Right lobe of liver (tissue), 6 donors: ENCODE measurements around the gene SETBP1. TPM values are rescaled to one million over a fixed set of nuclear protein-coding genes. Genes with fewer than 3 reads are reported as not detected.

Experiments used
- ATAC-seq, 4 donors: fragments of 200-7000 bp; cut with Tn5 transposase; one replicate each; pipeline ENCODE4 v1.9.1; 2020; ENCODE audit warnings: mild to moderate bottlenecking in 4 of 4, moderate library complexity in 4 of 4
- DNase-seq, 3 donors: peaks; one replicate each; pipeline ENCODE4 v3.0.0-alpha.2; 2020
- H3K27ac ChIP-seq, 3 donors: fragments of 200-600 bp; one replicate each; pipeline ENCODE4 v1.8.0; 2022
- H3K27me3 ChIP-seq, 2 donors: fragments of 200-600 bp; one replicate each; pipeline ENCODE4 v1.8.0; 2022
- H3K36me3 ChIP-seq, 4 donors: fragments of 200-600 bp; sonication (generic) in 1 of 4; one replicate each; pipeline versions ENCODE4 v1.5.1 to v1.8.0; 2017 to 2022; ENCODE audit warnings: control low read depth in 1 of 4
- H3K4me1 ChIP-seq, 4 donors: fragments of 200-600 bp; sonication (generic) in 1 of 4; one replicate each; pipeline versions ENCODE4 v1.5.1 to v1.8.0; 2017 to 2022; ENCODE audit warnings: control low read depth in 1 of 4
- H3K4me3 ChIP-seq, 3 donors: fragments of 200-600 bp; one replicate each; pipeline ENCODE4 v1.8.0; 2022
- H3K9me3 ChIP-seq, 4 donors: fragments of 200-600 bp; sonication (generic) in 1 of 4; one replicate each; pipeline versions ENCODE4 v1.5.1 to v1.8.0; 2017 to 2022; ENCODE audit warnings: control low read depth in 1 of 4
- CTCF ChIP-seq, 4 donors: fragments of 200-600 bp in 3 of 4; fragments of 450-650 bp in 1 of 4; IDR thresholded peaks; one replicate each; pipeline versions ENCODE4 v1.5.1 to v1.8.0; 2016 to 2022; ENCODE audit warnings: antibody characterized with exemption in 4 of 4, mild to moderate bottlenecking in 2 of 4
- POLR2A ChIP-seq: fragments of 450-650 bp; IDR thresholded peaks from one replicate; pipeline ENCODE4 v1.6.1; 2017; ENCODE audit warnings: antibody characterized with exemption, mild to moderate bottlenecking
- WGBS: methylation state at CpG from one replicate; pipeline ENCODE4 v1.1.6; 2018; ENCODE audit warnings: low coverage, low lambda C conversion rate; ENCODE audit not compliant: insufficient coverage; ENCODE audit errors: missing lambda C conversion rate; 5-methylcytosine and 5-hydroxymethylcytosine counted together
- intact Hi-C, 2 donors: fragments of 100-400 bp; cut with DNase I; formaldehyde crosslinking; loops; one replicate each; pipeline versions ENCODE4 v1.11.2 to v1.14.1; 2022
- total RNA-seq, 6 experiments: library from RNA; depleted of rRNA in 2 of 6; stranded (reverse); fragments of >200 nt in 2 of 6; fragmentation: NEBNext Ultra II Directional in 3 of 6; extraction: Animal tissue kit (Norgen Biotek cat#: 25700) in 3 of 6; gene quantifications; one replicate each; pipeline versions ENCODE4 v1.1.0 to v1.2.4, GENCODE V29; 2016 to 2023
- donor health status: DM: no; HTN: yes; CAD: no.
- donor health status: DM: no; HTN: no; CAD: no.
- donor health status: DM: no; HTN: no; CAD: no.
- donor health status: DM: no; HTN: yes; CAD: no.
- donor health status: DM: no; HTN: yes; CAD: no.

Gene SETBP1
- total RNA-seq, 6 experiments from 2014 or later: 14.3 to 29.1 (median 16.6) TPM

- ATAC-seq (peak; percentile 84 to 96 (median 90)), DNase-seq (no peak)
- Histone ChIP-seq H3K4me3 (no peak overlapping the region), H3K27ac (no peak overlapping the region), H3K27me3 (no peaks in the 10 kb centered on the region), H3K4me1 (peaks cover 0 to 6% (median 0%) of the 10 kb centered on the region in 4 donors), H3K9me3 (no peaks in the 10 kb centered on the region), H3K36me3 (no peaks in the 10 kb centered on the region)
- TF ChIP-seq CTCF (IDR thresholded peaks at IDR 0.05) (no peak), POLR2A (no peak)
- intact Hi-C loops: no loop called here
- WGBS: 75% methylated on average over 1 of the region's 1 CpG
Observed at GRCh38 chr18:44876024-44876423, 195.3 kb downstream of the SETBP1 start.

GRCh38 chr18:44876755-44877154 lies 196.1 kb downstream of the SETBP1 start:
- H3K36me3 ChIP-seq: no peaks in the 10 kb centered on the region
- DNase-seq (no peak), ATAC-seq (no peak)
- no peaks in the 10 kb centered on the region for H3K27me3 ChIP-seq
- WGBS: 82% methylated on average over 2 of the region's 3 CpGs
- no peak overlapping the region for H3K4me3 ChIP-seq
- H3K27ac ChIP-seq: no peak overlapping the region
- no peaks in the 10 kb centered on the region for H3K9me3 ChIP-seq
- H3K4me1 ChIP-seq: peaks cover 0 to 6% (median 0%) of the 10 kb centered on the region in 4 donors
- intact Hi-C loops: no loop called here
- TF ChIP-seq POLR2A: no peak
- no peak for TF ChIP-seq CTCF (IDR thresholded peaks at IDR 0.05)

- Histone ChIP-seq H3K9me3 (no peaks in the 10 kb centered on the region), H3K27ac (no peak overlapping the region), H3K27me3 (no peaks in the 10 kb centered on the region), H3K36me3 (no peaks in the 10 kb centered on the region), H3K4me1 (peaks cover 0 to 6% (median 0%) of the 10 kb centered on the region in 4 donors), H3K4me3 (no peak overlapping the region)
- intact Hi-C loops: no loop called here
- no peak for TF ChIP-seq CTCF (IDR thresholded peaks at IDR 0.05)
- no peak for TF ChIP-seq POLR2A
- ATAC-seq (no peak), DNase-seq (no peak)
Observed at GRCh38 chr18:44878335-44878734, 197.6 kb downstream of the SETBP1 start.

GRCh38 chr18:44880170-44880569 lies 199.5 kb downstream of the SETBP1 start:
- TF ChIP-seq CTCF (IDR thresholded peaks at IDR 0.05) (no peak), POLR2A (no peak)
- no peak for ATAC-seq
- intact Hi-C loops: no loop called here

More at GRCh38 chr18:44880170-44880569, 199.5 kb downstream of the SETBP1 start:
- Histone ChIP-seq H3K4me3 (no peak overlapping the region), H3K27ac (no peak overlapping the region), H3K36me3 (no peaks in the 10 kb centered on the region), H3K27me3 (no peaks in the 10 kb centered on the region), H3K4me1 (peaks cover 0 to 10% (median 5%) of the 10 kb centered on the region in 4 donors), H3K9me3 (no peaks in the 10 kb centered on the region)
- DNase-seq: no peak
- 80% methylated on average over 5 of the region's 5 CpGs for WGBS
